Panc1 (cell line): ENCODE results near the gene SERPINA12. TPM values are rescaled to one million over a fixed set of nuclear protein-coding genes. Genes with fewer than 3 reads are reported as not detected.

Experiments
- ATAC-seq: fragments of 200-7000 bp; cut with Tn5 transposase; 2 replicates; pipeline ENCODE4 v1.9.1; 2020; ENCODE audit warnings: mild to moderate bottlenecking, moderate library complexity
- BruUV-seq: library from RNA; stranded (reverse); fragments of 400-500 nt; replicated peaks from 2 replicates; lab custom pipeline; 2021; lab: Mats Ljungman, UMichigan
- CTCF ChIA-PET: fragments of 300-600 bp; sonication (Branson Sonifier 250); formaldehyde crosslinking; loops from one replicate; lab custom pipeline; 2022; ENCODE audit warnings: antibody characterized with exemption; lab: Charles Lee
- POLR2A ChIA-PET: fragments of 300-600 bp; sonication (Branson Sonifier 250); formaldehyde crosslinking; loops from one replicate; lab custom pipeline; 2022; ENCODE audit warnings: antibody characterized with exemption; lab: Charles Lee
- DNase-seq: peaks from one replicate; pipeline ENCODE4 v3.0.0-alpha.2; 2010; ENCODE audit warnings: low read depth, low spot score
- H3K27ac ChIP-seq: 2 replicates; pipeline ENCODE4 v1.5.1; 2011; ENCODE audit warnings: mild to moderate bottlenecking, low read length, inconsistent platforms
- H3K27me3 ChIP-seq: fragments of 200-500 bp; sonication (Bioruptor generic); 2 replicates; pipeline ENCODE4 v1.6.0; 2014; ENCODE audit warnings: low read length, inconsistent platforms; ENCODE audit not compliant: control insufficient read depth, insufficient read depth
- H3K36me3 ChIP-seq: fragments of 200-500 bp; sonication (Bioruptor generic); 2 replicates; pipeline ENCODE4 v1.5.1; 2014; ENCODE audit warnings: inconsistent platforms, mild to moderate bottlenecking, low read length, moderate library complexity; ENCODE audit not compliant: control insufficient read depth, insufficient read depth
- H3K4me1 ChIP-seq: 2 replicates; pipeline ENCODE4 v1.5.1; 2011; ENCODE audit warnings: inconsistent platforms, mild to moderate bottlenecking, low read length, moderate library complexity; ENCODE audit not compliant: control insufficient read depth, insufficient read depth
- H3K4me3 ChIP-seq, 2 experiments: 2 replicates each; pipeline ENCODE4 v1.5.1; 2011 to 2012; ENCODE audit warnings: low read depth in 2 of 2, low read length in 2 of 2, mild to moderate bottlenecking in 2 of 2, inconsistent platforms in 1 of 2, moderate library complexity in 1 of 2
- H3K9me3 ChIP-seq: fragments of 200-500 bp; sonication (Bioruptor generic); 2 replicates; pipeline ENCODE4 v1.5.1; 2014; ENCODE audit warnings: low read depth, mild to moderate bottlenecking, inconsistent platforms, low read length, moderate library complexity; ENCODE audit not compliant: control insufficient read depth, insufficient read depth
- CTCF ChIP-seq: fragments of 450-650 bp; IDR thresholded peaks from 2 replicates; pipeline ENCODE4 v1.5.1; 2017; ENCODE audit warnings: mild to moderate bottlenecking
- POLR2AphosphoS5 ChIP-seq: IDR thresholded peaks from 2 replicates; pipeline ENCODE4 v1.6.1; 2012; ENCODE audit warnings: mild to moderate bottlenecking, low read depth, low read length, moderate library complexity
- REST ChIP-seq, 2 experiments: IDR thresholded peaks; 2 replicates each; pipeline ENCODE4 v1.6.1; 2011 to 2012; ENCODE audit warnings: low read depth in 2 of 2, control low read depth in 1 of 2, low read length in 1 of 2, mild to moderate bottlenecking in 1 of 2, moderate library complexity in 1 of 2; ENCODE audit not compliant: insufficient read depth in 1 of 2
- SIN3A ChIP-seq: IDR thresholded peaks from 2 replicates; pipeline ENCODE4 v1.6.1; 2012; ENCODE audit warnings: low read depth, mild to moderate bottlenecking, low read length, moderate library complexity, borderline replicate concordance; ENCODE audit not compliant: insufficient read depth
- TCF7L2 ChIP-seq: IDR thresholded peaks from 2 replicates; pipeline ENCODE4 v1.6.1; 2011; ENCODE audit warnings: mild to moderate bottlenecking, low read depth, low read length, inconsistent platforms
- in situ Hi-C: cut with HindIII; loops from 2 replicates; pipeline ENCODE4 v1.10.0; 2016; ENCODE audit warnings: low sequenced_read_pairs, low pct_unique_long_range_greater_than_20kb
- intact Hi-C: fragments of 100-400 bp; cut with micrococcal nuclease; formaldehyde crosslinking; loops from one replicate; pipeline ENCODE4 v1.10.0; 2022; ENCODE audit not compliant: unreplicated experiment
- total RNA-seq: library from RNA; stranded (reverse); gene quantifications from one replicate; pipeline ENCODE4 v1.2.1, GENCODE V29; 2021; ENCODE audit not compliant: unreplicated experiment

SERPINA12 gene
- total RNA-seq, 1 experiment from 2014 or later: not detected

DNA sequence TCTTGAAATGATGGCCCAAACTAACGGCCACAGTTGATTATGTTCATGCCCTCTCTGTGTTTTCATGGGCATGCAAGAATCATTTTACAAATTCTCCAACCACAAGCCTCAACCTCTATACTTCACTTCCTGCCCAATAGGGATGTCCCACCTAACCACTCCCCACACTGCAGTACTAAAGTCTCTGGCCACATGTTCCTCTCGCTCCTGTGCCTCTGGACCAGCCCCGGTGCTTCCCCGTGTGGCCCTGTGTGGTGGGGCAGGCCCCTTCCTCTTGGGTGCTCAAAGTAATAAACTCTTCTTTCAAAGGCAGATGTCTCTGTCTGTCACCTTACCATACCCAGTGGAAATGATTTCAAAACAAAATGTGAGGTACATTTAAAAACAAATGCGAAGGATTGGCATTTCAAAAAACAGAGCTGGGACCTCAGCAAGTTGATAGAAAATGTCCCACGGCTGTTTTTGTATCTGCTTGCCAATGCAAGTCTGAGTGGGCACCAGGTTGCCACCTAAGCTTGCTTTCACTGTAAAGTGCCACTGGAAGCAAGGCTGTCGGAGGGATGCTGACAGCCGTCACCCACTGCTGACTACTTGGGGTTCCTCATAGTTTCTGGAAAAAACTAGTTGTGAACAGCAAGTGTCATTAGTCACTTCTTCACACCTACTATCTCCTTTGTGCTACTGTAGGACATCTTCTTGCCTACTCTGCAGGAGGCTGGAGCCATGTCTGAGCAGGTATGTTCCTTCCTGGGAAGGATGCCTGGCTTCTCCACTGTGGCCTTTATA is 48.4 kb downstream of the SERPINA12 start:
- in situ Hi-C loops: no loop called here
- CTCF ChIA-PET: no interaction called here
- ATAC-seq: no peak

More for the DNA sequence above, 48.4 kb downstream of the SERPINA12 start:
- no TSS peak for BruUV-seq
- no peaks in the 10 kb centered on the region for H3K4me1 ChIP-seq
- intact Hi-C loops: no loop called here
- no peaks in the 10 kb centered on the region for H3K36me3 ChIP-seq
- no peak for DNase-seq
- POLR2A ChIA-PET: no interaction called here
- H3K4me3 ChIP-seq: no peak overlapping the region
- H3K27ac ChIP-seq: no peak overlapping the region
- TF ChIP-seq POLR2AphosphoS5 (no peak), CTCF (no peak), REST (IDR thresholded peaks at IDR 0.05; ENCODE audit: insufficient read depth in 1 of 2, low read depth in 2 of 2, low read length in 1 of 2) (no peak), SIN3A (no peak), TCF7L2 (no peak)
- no peaks in the 10 kb centered on the region for H3K27me3 ChIP-seq
- H3K9me3 ChIP-seq: no peaks in the 10 kb centered on the region
